Epidermal melanocyte (primary cell): ENCODE data around the gene FMNL2.

Experiments used
- DNase-seq: peaks from one replicate; pipeline ENCODE4 v3.0.0; 2011; ENCODE audit warnings: low spot score; ENCODE audit not compliant: insufficient read length

FMNL2 gene

GRCh38 chr2:152553518-152553917 lies 218.5 kb downstream of the FMNL2 start:
- DNase-seq, result no peak

- DNase-seq, result no peak
Measured at GRCh38 chr2:152555048-152555447, 220.1 kb downstream of the FMNL2 start.

GRCh38 chr2:152556506-152556905 lies 221.5 kb downstream of the FMNL2 start:
- DNase-seq, result no peak

- no peak for DNase-seq
Measured at GRCh38 chr2:152557273-152557888, 222.4 kb downstream of the FMNL2 start.

GRCh38 chr2:152558158-152558984 lies 223.4 kb downstream of the FMNL2 start:
- DNase-seq, result peak; percentile 42

GRCh38 chr2:152559008-152559407 lies 224.0 kb downstream of the FMNL2 start:
- no peak for DNase-seq

- DNase-seq, result no peak
Measured at GRCh38 chr2:152560166-152560565, 225.2 kb downstream of the FMNL2 start.

- DNase-seq, result no peak
Measured at GRCh38 chr2:152560873-152561595, 226.1 kb downstream of the FMNL2 start.

- DNase-seq, result no peak
Measured at GRCh38 chr2:152562198-152562884, 227.4 kb downstream of the FMNL2 start.

- no peak for DNase-seq
Measured at GRCh38 chr2:152563764-152564163, 228.8 kb downstream of the FMNL2 start.

- DNase-seq, result no peak
Measured at GRCh38 chr2:152564754-152565551, 230.0 kb downstream of the FMNL2 start.

GRCh38 chr2:152565884-152566727 lies 231.1 kb downstream of the FMNL2 start:
- DNase-seq, result no peak

GRCh38 chr2:152566728-152567069 lies 231.7 kb downstream of the FMNL2 start:
- no peak for DNase-seq

GRCh38 chr2:152568531-152568930 lies 233.6 kb downstream of the FMNL2 start:
- no peak for DNase-seq

GRCh38 chr2:152569186-152569585 lies 234.2 kb downstream of the FMNL2 start:
- no peak for DNase-seq

- no peak for DNase-seq
Measured at GRCh38 chr2:152571048-152571766, 236.2 kb downstream of the FMNL2 start.

- DNase-seq, result no peak
Measured at GRCh38 chr2:152572031-152572430, 237.1 kb downstream of the FMNL2 start.

- DNase-seq, result no peak
Measured at GRCh38 chr2:152573168-152573567, 238.2 kb downstream of the FMNL2 start.

GRCh38 chr2:152577579-152577978 lies 242.6 kb downstream of the FMNL2 start:
- DNase-seq, result no peak
